Neural cell (in vitro differentiated cells): ENCODE measurements around the gene METTL16.

ENCODE experiments used
- CTCF ChIP-seq: fragments of 450-650 bp; IDR thresholded peaks from 2 replicates; pipeline ENCODE4 v1.5.1; 2014; ENCODE audit warnings: antibody characterized with exemption, mild to moderate bottlenecking, moderate library complexity; ENCODE audit not compliant: poor library complexity, severe bottlenecking
- POLR2AphosphoS5 ChIP-seq: IDR thresholded peaks from 2 replicates; pipeline ENCODE4 v1.6.1; 2012
- RAD21 ChIP-seq: fragments of 450-650 bp; conservative IDR thresholded peaks from 2 replicates; pipeline ENCODE4 v1.6.1; 2014; ENCODE audit warnings: antibody characterized with exemption, mild to moderate bottlenecking, moderate library complexity

GRCh38 chr17:2442166-2442565 is 69.5 kb downstream of the METTL16 start:
- TF ChIP-seq RAD21 (no peak), CTCF (no peak), POLR2AphosphoS5 (no peak)
